Suprapubic skin (tissue), 4 donors: ENCODE measurements around the gene SPTBN1. TPM values are rescaled to one million over a fixed set of nuclear protein-coding genes. Genes with fewer than 3 reads are reported as not detected.

ENCODE experiments used
- DNase-seq, 2 donors: peaks; one replicate each; pipeline ENCODE4 v3.0.0-alpha.2; 2019; ENCODE audit warnings: low spot score in 2 of 2
- H3K27ac ChIP-seq: fragments of 200-600 bp; sonication (generic); one replicate; pipeline ENCODE4 v1.5.1; 2019
- H3K27me3 ChIP-seq: fragments of 200-600 bp; sonication (generic); one replicate; pipeline ENCODE4 v1.5.1; 2019
- H3K36me3 ChIP-seq: fragments of 200-600 bp; sonication (generic); one replicate; pipeline ENCODE4 v1.5.1; 2019
- H3K4me1 ChIP-seq: fragments of 200-600 bp; sonication (generic); one replicate; pipeline ENCODE4 v1.5.1; 2019
- H3K4me3 ChIP-seq: fragments of 200-600 bp; sonication (generic); one replicate; pipeline ENCODE4 v1.5.1; 2019; ENCODE audit warnings: mild to moderate bottlenecking
- H3K9me3 ChIP-seq: fragments of 200-600 bp; sonication (generic); one replicate; pipeline ENCODE4 v1.5.1; 2019
- CTCF ChIP-seq, 2 donors: fragments of 200-600 bp in 1 of 2; fragments of 450-650 bp in 1 of 2; sonication (generic) in 1 of 2; IDR thresholded peaks; one replicate each; pipeline ENCODE4 v1.5.1; 2016 to 2019; ENCODE audit warnings: antibody characterized with exemption in 2 of 2, mild to moderate bottlenecking in 1 of 2, moderate library complexity in 1 of 2
- EP300 ChIP-seq: sonication (generic); formaldehyde crosslinking; IDR thresholded peaks from one replicate; pipeline ENCODE4 v1.6.1; 2017; ENCODE audit warnings: antibody characterized with exemption
- POLR2A ChIP-seq, 2 donors: fragments of 450-650 bp; IDR thresholded peaks; one replicate each; pipeline ENCODE4 v1.6.1; 2017; ENCODE audit warnings: antibody characterized with exemption in 2 of 2, mild to moderate bottlenecking in 2 of 2, moderate library complexity in 2 of 2
- POLR2AphosphoS5 ChIP-seq, 3 donors: sonication (generic); formaldehyde crosslinking; IDR thresholded peaks; one replicate each; pipeline ENCODE4 v1.6.1; 2017; ENCODE audit warnings: antibody characterized with exemption in 3 of 3
- WGBS: methylation state at CpG from one replicate; pipeline ENCODE4 v1.1.5; 2018; 5-methylcytosine and 5-hydroxymethylcytosine counted together
- total RNA-seq, 4 donors: library from RNA; depleted of rRNA; stranded (reverse); fragments of >200 nt; gene quantifications; one replicate each; pipeline ENCODE4 v1.1.0, GENCODE V29; 2016

The SPTBN1 gene
- total RNA-seq, 4 donors from 2014 or later: 173 to 250 (median 203) TPM

GRCh38 chr2:54677476-54678265, 221.5 kb downstream of the SPTBN1 start:
- DNase-seq: no peak
- Histone ChIP-seq H3K27ac (no peak overlapping the region), H3K9me3 (no peaks in the 10 kb centered on the region), H3K4me3 (no peak overlapping the region), H3K4me1 (peaks cover 40% of the 10 kb centered on the region), H3K36me3 (no peaks in the 10 kb centered on the region), H3K27me3 (no peaks in the 10 kb centered on the region)
- TF ChIP-seq CTCF (IDR thresholded peaks at IDR 0.05) (no peak), POLR2AphosphoS5 (IDR thresholded peaks at IDR 0.05) (no peak), EP300 (no peak), POLR2A (IDR thresholded peaks at IDR 0.05) (no peak)
- WGBS: 90% methylated on average over 6 of the region's 6 CpGs

- Histone ChIP-seq H3K27me3 (no peaks in the 10 kb centered on the region), H3K36me3 (no peaks in the 10 kb centered on the region), H3K27ac (no peak overlapping the region), H3K9me3 (no peaks in the 10 kb centered on the region), H3K4me1 (peaks cover 29% of the 10 kb centered on the region), H3K4me3 (no peak overlapping the region)
- DNase-seq: no peak
- no peak for TF ChIP-seq EP300
- no peak for TF ChIP-seq CTCF (IDR thresholded peaks at IDR 0.05)
- no peak for TF ChIP-seq POLR2A (IDR thresholded peaks at IDR 0.05)
- TF ChIP-seq POLR2AphosphoS5 (IDR thresholded peaks at IDR 0.05): no peak
- 74% methylated on average over 3 of the region's 3 CpGs for WGBS
These were observed 222.6 kb downstream of the SPTBN1 start for GRCh38 chr2:54678719-54679118.

GRCh38 chr2:54680397-54681041, 224.4 kb downstream of the SPTBN1 start:
- Histone ChIP-seq H3K4me3 (no peak overlapping the region), H3K9me3 (no peaks in the 10 kb centered on the region), H3K36me3 (no peaks in the 10 kb centered on the region), H3K27me3 (no peaks in the 10 kb centered on the region), H3K27ac (no peak overlapping the region), H3K4me1 (peaks cover 11% of the 10 kb centered on the region)
- 68% methylated on average over 4 of the region's 6 CpGs for WGBS
- no peak for TF ChIP-seq POLR2A (IDR thresholded peaks at IDR 0.05)
- TF ChIP-seq CTCF (IDR thresholded peaks at IDR 0.05): no peak
- TF ChIP-seq POLR2AphosphoS5 (IDR thresholded peaks at IDR 0.05): no peak
- no peak for TF ChIP-seq EP300
- DNase-seq: no peak

- no peaks in the 10 kb centered on the region for H3K36me3 ChIP-seq
- peaks cover 6% of the 10 kb centered on the region for H3K4me1 ChIP-seq
- 89% methylated on average over 6 of the region's 6 CpGs for WGBS
- TF ChIP-seq EP300: no peak
- no peak for TF ChIP-seq CTCF (IDR thresholded peaks at IDR 0.05)
- TF ChIP-seq POLR2A (IDR thresholded peaks at IDR 0.05): no peak
- no peak for TF ChIP-seq POLR2AphosphoS5 (IDR thresholded peaks at IDR 0.05)
- no peak overlapping the region for H3K4me3 ChIP-seq
- H3K27me3 ChIP-seq: no peaks in the 10 kb centered on the region
- DNase-seq: no peak
- H3K27ac ChIP-seq: no peak overlapping the region
- H3K9me3 ChIP-seq: no peaks in the 10 kb centered on the region
These were observed 225.3 kb downstream of the SPTBN1 start for GRCh38 chr2:54681416-54681815.

- peaks cover 6% of the 10 kb centered on the region for H3K4me1 ChIP-seq
- no peak for DNase-seq
- H3K9me3 ChIP-seq: no peaks in the 10 kb centered on the region
- no peak overlapping the region for H3K27ac ChIP-seq
- H3K36me3 ChIP-seq: no peaks in the 10 kb centered on the region
- TF ChIP-seq POLR2A (IDR thresholded peaks at IDR 0.05) (no peak), EP300 (no peak), CTCF (IDR thresholded peaks at IDR 0.05) (no peak), POLR2AphosphoS5 (IDR thresholded peaks at IDR 0.05) (no peak)
- 60% methylated on average over 2 of the region's 2 CpGs for WGBS
- no peaks in the 10 kb centered on the region for H3K27me3 ChIP-seq
- no peak overlapping the region for H3K4me3 ChIP-seq
These were observed 227.5 kb downstream of the SPTBN1 start for GRCh38 chr2:54683596-54683995.
